AG09319 (cell line): Measurements from ENCODE around the gene DDX10.
A peak's percentile ranks its signal among the peaks of the same experiment; 100 is the strongest.

Experiments
- DNase-seq: peaks from one replicate; pipeline ENCODE4 v3.0.0-alpha.2; 2010; ENCODE audit warnings: low read depth; ENCODE audit errors: extremely low read depth
- TF ChIP-seq, protein P1 (sequence below): IDR thresholded peaks from 2 replicates; pipeline ENCODE4 v1.5.1; 2011; ENCODE audit warnings: low read depth, mild to moderate bottlenecking, inconsistent platforms, low read length, moderate library complexity

DDX10 gene

DNA sequence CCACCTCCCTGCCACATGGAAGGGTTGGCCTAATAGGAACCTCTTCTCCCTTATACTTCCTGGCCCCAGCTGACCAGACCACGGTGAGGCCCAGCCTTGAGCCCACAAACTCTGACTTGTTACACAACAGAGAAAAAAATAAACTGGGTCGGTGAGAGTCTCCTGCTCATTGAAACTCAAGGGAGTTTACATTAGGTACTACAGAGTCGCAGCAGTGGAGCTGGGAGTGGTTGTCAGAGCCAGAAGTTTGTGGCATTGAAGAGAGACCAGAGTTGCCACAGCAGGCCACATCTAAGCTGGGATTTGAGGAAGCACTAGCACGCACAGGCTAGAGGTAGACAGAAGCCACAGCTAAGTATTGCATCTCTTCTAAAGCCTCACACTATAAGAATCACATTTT is 296.2 kb downstream of the DDX10 start:
- TF ChIP-seq, protein P1, sequence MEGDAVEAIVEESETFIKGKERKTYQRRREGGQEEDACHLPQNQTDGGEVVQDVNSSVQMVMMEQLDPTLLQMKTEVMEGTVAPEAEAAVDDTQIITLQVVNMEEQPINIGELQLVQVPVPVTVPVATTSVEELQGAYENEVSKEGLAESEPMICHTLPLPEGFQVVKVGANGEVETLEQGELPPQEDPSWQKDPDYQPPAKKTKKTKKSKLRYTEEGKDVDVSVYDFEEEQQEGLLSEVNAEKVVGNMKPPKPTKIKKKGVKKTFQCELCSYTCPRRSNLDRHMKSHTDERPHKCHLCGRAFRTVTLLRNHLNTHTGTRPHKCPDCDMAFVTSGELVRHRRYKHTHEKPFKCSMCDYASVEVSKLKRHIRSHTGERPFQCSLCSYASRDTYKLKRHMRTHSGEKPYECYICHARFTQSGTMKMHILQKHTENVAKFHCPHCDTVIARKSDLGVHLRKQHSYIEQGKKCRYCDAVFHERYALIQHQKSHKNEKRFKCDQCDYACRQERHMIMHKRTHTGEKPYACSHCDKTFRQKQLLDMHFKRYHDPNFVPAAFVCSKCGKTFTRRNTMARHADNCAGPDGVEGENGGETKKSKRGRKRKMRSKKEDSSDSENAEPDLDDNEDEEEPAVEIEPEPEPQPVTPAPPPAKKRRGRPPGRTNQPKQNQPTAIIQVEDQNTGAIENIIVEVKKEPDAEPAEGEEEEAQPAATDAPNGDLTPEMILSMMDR = no peak
- no peak for DNase-seq

DNA sequence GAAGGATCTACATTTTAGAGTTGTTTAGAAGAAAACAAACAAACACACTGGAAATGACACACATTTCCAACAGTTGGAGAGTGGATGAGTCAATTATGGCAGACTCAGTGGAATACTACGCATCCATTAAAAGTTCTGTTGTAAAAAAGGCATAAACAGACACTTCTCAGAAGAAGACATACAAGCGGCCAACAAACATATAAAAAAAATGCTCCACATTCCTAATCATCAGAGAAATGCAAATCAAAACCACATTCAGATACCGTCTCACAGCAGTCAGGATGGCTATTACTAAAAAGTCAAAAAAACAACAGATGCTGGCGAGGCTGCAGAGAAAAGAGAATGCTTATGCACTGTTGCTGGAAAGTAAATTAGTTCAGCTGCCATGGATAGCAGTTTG is 298.2 kb downstream of the DDX10 start:
- DNase-seq = no peak
- TF ChIP-seq, protein P1 = no peak

DNA sequence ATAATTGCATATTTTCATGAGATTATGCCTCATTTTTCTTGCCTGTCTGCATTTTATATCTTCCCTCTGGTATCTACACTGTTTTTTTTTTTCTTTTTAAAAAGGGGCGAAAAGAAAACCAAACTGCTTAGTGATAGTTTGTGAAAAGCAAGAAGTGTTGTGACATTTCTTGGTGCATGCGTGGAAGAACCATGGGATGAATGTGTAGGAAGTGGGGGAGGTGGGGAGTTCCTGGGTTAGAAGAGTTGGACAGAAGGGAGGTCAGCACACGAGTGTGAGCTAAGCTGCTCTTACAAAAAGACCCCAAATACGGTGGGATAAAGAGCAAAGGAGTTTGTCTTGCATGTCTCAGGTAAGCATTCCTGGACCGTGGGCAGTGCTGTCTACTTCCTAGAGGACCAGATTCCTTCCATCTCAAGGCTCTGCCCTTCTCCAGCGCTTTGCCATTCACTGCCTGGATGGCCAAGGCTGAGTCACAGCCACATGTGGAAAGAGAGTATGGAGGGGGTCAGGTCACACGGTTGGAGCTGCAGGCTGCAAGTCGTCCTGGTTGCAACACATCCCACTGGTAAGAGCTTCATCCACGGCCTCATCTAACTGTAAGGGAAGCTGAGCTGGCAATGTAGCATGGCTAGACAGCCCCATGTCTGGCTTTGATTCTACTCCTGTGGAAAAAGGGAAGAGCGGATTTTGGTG is 300.6 kb downstream of the DDX10 start:
- peak; percentile 60 for DNase-seq
- TF ChIP-seq, protein P1 = no peak

DNA sequence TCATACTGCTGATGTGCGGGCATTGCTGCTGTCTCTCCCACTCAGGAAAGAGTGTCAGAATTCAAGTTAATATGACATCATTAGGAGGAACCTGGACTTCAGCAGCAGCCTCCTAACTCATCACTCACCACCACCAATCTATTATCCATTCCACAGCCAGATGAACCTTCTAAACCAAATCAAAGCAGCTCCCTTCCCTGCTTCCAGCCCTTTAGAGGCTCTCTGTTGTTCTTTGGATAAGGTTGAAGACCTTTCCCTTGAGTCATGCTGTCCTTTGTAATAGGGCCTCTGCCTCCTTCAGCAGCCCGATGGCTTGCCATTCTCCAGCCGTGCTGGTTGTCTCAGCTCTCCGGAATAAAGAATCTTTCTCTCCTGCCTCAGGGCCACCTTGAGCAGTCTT is 301.3 kb downstream of the DDX10 start:
- TF ChIP-seq, protein P1 = no peak
- DNase-seq = no peak

DNA sequence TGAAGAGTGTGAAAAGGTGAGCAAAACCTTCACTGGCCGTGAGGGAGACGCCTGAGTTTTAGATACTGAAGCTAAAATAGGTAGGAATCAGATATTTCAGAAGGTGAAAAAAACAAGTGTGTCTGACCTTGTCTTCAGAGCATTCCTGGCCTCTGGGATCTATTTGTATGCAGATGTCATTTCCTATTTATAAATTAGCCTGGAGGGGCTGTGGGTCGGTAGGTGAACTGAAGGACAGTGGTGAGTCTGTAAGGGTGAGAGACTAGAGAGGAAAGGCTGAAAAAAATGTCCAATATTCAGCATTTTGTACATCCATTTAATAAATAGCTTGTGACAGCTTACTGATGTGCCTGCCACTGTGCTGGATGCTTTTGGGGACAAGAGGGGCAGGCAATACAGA is 302.1 kb downstream of the DDX10 start:
- TF ChIP-seq, protein P1 = no peak

DNA sequence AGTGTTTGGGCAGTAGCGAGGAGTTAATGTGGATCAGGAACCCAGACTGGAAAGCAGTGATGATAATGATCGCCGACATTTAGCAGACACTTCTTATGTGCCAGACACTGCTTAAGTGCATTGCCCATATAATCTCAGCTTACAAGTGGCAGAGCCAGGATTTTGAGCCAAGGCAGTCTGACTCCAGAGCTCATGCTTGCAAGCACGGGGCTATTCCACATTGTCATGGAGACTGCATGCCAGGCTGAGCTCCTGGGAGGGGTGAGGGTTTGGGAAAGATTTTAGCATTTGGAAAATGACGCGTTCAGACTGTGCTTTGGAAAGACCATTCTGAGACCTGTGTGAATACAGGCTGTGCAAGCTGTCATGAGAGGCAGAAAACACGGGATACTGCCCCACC is 302.7 kb downstream of the DDX10 start:
- DNase-seq = no peak
- TF ChIP-seq, protein P1 = no peak

More for the DNA sequence above, 302.1 kb downstream of the DDX10 start:
- DNase-seq = no peak

DNA sequence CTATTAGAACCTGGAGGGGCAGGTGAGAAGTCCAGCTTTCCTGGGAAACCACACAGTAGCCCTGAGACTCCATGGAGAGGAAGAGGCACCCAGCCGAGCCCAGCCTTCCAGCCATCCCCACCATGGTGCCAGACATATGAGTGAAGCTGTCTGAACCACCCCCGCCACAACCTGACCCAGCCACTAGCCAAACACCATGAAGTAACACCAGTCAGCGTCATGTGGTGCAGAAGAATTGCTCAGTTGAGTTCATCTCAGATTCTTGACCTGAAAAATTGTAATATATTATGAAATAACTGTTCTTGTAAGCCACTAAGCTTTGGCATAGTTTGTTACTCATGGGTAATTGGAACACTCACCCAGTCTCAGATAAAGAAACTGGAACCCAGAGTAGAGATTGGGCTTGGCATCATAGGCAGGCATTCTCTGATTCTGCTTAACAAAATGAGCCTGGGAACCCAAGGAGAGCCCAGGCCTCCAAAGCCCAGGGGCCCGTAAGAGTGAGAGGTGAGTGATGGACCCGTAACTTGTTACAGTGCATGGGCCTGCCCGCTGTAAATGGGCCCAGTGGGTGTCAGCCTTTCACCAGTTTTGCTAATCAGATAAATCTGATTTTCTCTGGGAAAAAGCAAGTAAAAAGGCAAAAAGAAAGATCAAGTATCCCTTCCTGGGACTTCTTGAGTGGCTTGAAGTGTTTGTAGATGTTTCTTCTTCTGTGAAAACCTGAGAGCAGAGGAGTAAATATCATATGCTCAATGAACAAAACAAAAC is 305.5 kb downstream of the DDX10 start:
- TF ChIP-seq, protein P1 = no peak
- no peak for DNase-seq
